GM12878 (cell line): ENCODE measurements around the gene AFMID. TPM values are rescaled to one million over a fixed set of nuclear protein-coding genes. Genes with fewer than 3 reads are reported as not detected.
A peak's percentile ranks its signal among the peaks of the same experiment; 100 is the strongest.

Experiments
- ATAC-seq: fragments of 200-7000 bp; cut with Tn5 transposase; 3 replicates; pipeline ENCODE4 v1.9.1; 2020; ENCODE audit warnings: mild to moderate bottlenecking, moderate library complexity
- BruUV-seq: library from RNA; stranded (reverse); fragments of 400-500 nt; replicated peaks from 2 replicates; lab custom pipeline; 2021; lab: Mats Ljungman, UMichigan
- CTCF ChIA-PET: fragments of 300-600 bp; sonication (Branson Sonifier 250); formaldehyde crosslinking; extraction: SDS; loops from one replicate; lab custom pipeline; 2021; ENCODE audit warnings: inconsistent platforms; lab: Yijun Ruan, JAX
- POLR2A ChIA-PET: fragments of 350-600 bp; formaldehyde crosslinking; extraction: SDS; loops from one replicate; lab custom pipeline; 2021; ENCODE audit warnings: inconsistent platforms; lab: Charles Lee
- RAD21 ChIA-PET: fragments of 300-600 bp; sonication (Branson Sonifier 250); formaldehyde crosslinking; loops from one replicate; lab custom pipeline; 2023; ENCODE audit warnings: antibody characterized with exemption; ENCODE audit not compliant: unreplicated experiment; lab: Charles Lee
- SMC1A ChIA-PET: fragments of 300-600 bp; sonication (Branson Sonifier 250); formaldehyde crosslinking; loops from one replicate; lab custom pipeline; 2023; ENCODE audit not compliant: unreplicated experiment, uncharacterized antibody; lab: Charles Lee
- DNase-seq: peaks from one replicate; pipeline ENCODE4 v3.0.0-alpha.2; 2011; ENCODE audit warnings: low read depth, low spot score
- FAIRE-seq: peaks from 3 replicates; lab custom pipeline; 2011; peaks lifted over from hg19 to GRCh38; lab: Jason Lieb, UNC
- H2AFZ ChIP-seq: 2 replicates; pipeline ENCODE4 v1.6.0; 2011; ENCODE audit warnings: low read depth, low read length, control low read depth; ENCODE audit not compliant: control insufficient read depth
- H3K27ac ChIP-seq: 2 replicates; pipeline ENCODE4 v1.5.1; 2011; ENCODE audit warnings: control low read depth; ENCODE audit not compliant: control insufficient read depth, insufficient read depth
- H3K27me3 ChIP-seq, 2 experiments: replicated peaks in 1 of 2; 2 replicates each; pipeline versions ENCODE4 v1.6.0 to v1.6.1; 2011; ENCODE audit warnings: low read length in 1 of 2; ENCODE audit not compliant: control insufficient read depth in 2 of 2, insufficient read depth in 2 of 2
- H3K36me3 ChIP-seq, 2 experiments: 2 replicates each; pipeline ENCODE4 v1.5.1; 2011; ENCODE audit warnings: low read length in 1 of 2; ENCODE audit not compliant: control insufficient read depth in 2 of 2, insufficient read depth in 2 of 2
- H3K4me1 ChIP-seq: 2 replicates; pipeline ENCODE4 v1.6.1; 2011; ENCODE audit warnings: mild to moderate bottlenecking, low read length, moderate library complexity, mixed read lengths; ENCODE audit not compliant: control insufficient read depth, insufficient read depth
- H3K4me2 ChIP-seq: 2 replicates; pipeline ENCODE4 v1.6.0; 2011; ENCODE audit warnings: control low read depth; ENCODE audit not compliant: control insufficient read depth, insufficient read depth
- H3K4me3 ChIP-seq: fragments of 200-600 bp; sonication (generic); 2 replicates; pipeline ENCODE4 v1.5.1; 2016
- H3K79me2 ChIP-seq: 2 replicates; pipeline ENCODE4 v1.6.0; 2011; ENCODE audit warnings: low read length; ENCODE audit not compliant: control insufficient read depth, insufficient read depth
- H3K9ac ChIP-seq: 2 replicates; pipeline ENCODE4 v1.8.0; 2011; ENCODE audit warnings: low read length, control low read depth, mixed read lengths; ENCODE audit not compliant: control insufficient read depth, insufficient read depth
- H3K9me3 ChIP-seq: replicated peaks from 3 replicates; pipeline ENCODE4 v1.5.1; 2011; ENCODE audit warnings: mild to moderate bottlenecking, low read length; ENCODE audit not compliant: control insufficient read depth, insufficient read depth
- H4K20me1 ChIP-seq: 2 replicates; pipeline ENCODE4 v1.6.0; 2011; ENCODE audit not compliant: control insufficient read depth, insufficient read depth
- ASH2L ChIP-seq: fragments of 300-600, 200-600 bp; sonication (generic); IDR thresholded peaks from 2 replicates; pipeline ENCODE4 v1.6.1; 2017; ENCODE audit warnings: low read depth, mild to moderate bottlenecking, borderline replicate concordance
- BACH1 ChIP-seq: fragments of 450-650 bp; IDR thresholded peaks from 2 replicates; pipeline ENCODE4 v1.6.1; 2017; ENCODE audit warnings: mild to moderate bottlenecking, borderline replicate concordance
- BHLHE40 ChIP-seq, 2 experiments: fragments of 450-650 bp in 1 of 2; IDR thresholded peaks; 2 replicates each; pipeline ENCODE4 v1.6.1; 2011 to 2017; ENCODE audit warnings: low read depth in 2 of 2, borderline replicate concordance in 1 of 2, improper control_type of control experiment in 1 of 2, low read length in 1 of 2, mild to moderate bottlenecking in 1 of 2
- EED ChIP-seq: sonication (generic); IDR thresholded peaks from 2 replicates; pipeline ENCODE4 v1.6.1; 2016; ENCODE audit warnings: antibody characterized with exemption, low read depth
- HSF1 ChIP-seq: fragments of 150-350 bp; IDR thresholded peaks from 2 replicates; pipeline ENCODE4 v1.6.1; 2014; ENCODE audit warnings: mild to moderate bottlenecking, low read depth, low read length
- IKZF2 ChIP-seq, 2 experiments: fragments of 450-650 bp; IDR thresholded peaks; 2 replicates each; pipeline ENCODE4 v1.6.1; 2017; ENCODE audit warnings: mild to moderate bottlenecking in 2 of 2, moderate library complexity in 2 of 2
- MEF2B ChIP-seq: fragments of 450-650 bp; IDR thresholded peaks from 2 replicates; pipeline ENCODE4 v1.6.1; 2018; ENCODE audit warnings: mild to moderate bottlenecking, moderate library complexity; ENCODE audit not compliant: partially characterized antibody, poor library complexity, severe bottlenecking
- NR2F1 ChIP-seq: fragments of 450-650 bp; conservative IDR thresholded peaks from 2 replicates; pipeline ENCODE4 v1.6.1; 2017; ENCODE audit warnings: mild to moderate bottlenecking
- RELB ChIP-seq: fragments of 450-650 bp; IDR thresholded peaks from 2 replicates; pipeline ENCODE4 v1.6.1; 2017; ENCODE audit warnings: low read depth, mild to moderate bottlenecking, moderate library complexity
- SKIL ChIP-seq: fragments of 450-650 bp; IDR thresholded peaks from 2 replicates; pipeline ENCODE4 v1.6.1; 2017; ENCODE audit warnings: mild to moderate bottlenecking, low read depth, inconsistent platforms; ENCODE audit not compliant: poor library complexity, severe bottlenecking
- STAT1 ChIP-seq: fragments of 450-650 bp; conservative IDR thresholded peaks from 2 replicates; pipeline ENCODE4 v1.6.1; 2014; ENCODE audit warnings: antibody characterized with exemption, mild to moderate bottlenecking
- STAT3 ChIP-seq: IDR thresholded peaks from 2 replicates; pipeline ENCODE4 v1.6.1; 2011; ENCODE audit warnings: low read depth, low read length, improper control_type of control experiment
- WGBS: methylation state at CpG from one replicate; pipeline ENCODE4 v1.1.6; 2016; ENCODE audit warnings: low lambda C conversion rate; ENCODE audit not compliant: insufficient replicate concordance, insufficient coverage; ENCODE audit errors: missing lambda C conversion rate; 5-methylcytosine and 5-hydroxymethylcytosine counted together
- in situ Hi-C: fragments of 300-500 bp; cut with MboI; formaldehyde crosslinking; loops from 9 replicates; pipeline ENCODE4 v1.14.3; 2018; ENCODE audit warnings: mixed read lengths
- intact Hi-C: fragments of 100-400 bp; cut with micrococcal nuclease; formaldehyde crosslinking; loops from one replicate; pipeline ENCODE4 v1.14.2; 2022; ENCODE audit not compliant: unreplicated experiment
- polyA plus RNA-seq, 11 experiments: library from polyadenylated mRNA; depleted of rRNA in 4 of 11; unstranded in 6 of 11; stranded (reverse) in 5 of 11; fragments of >200 nt; fragmentation: Nextera tagmentation in 4 of 11; fragmentation: Illumina TruSeq in 1 of 11; extraction: Ambion mirVana in 4 of 11; extraction: Trizol in 1 of 11; gene quantifications; 1 replicate in 1 of 11; 2 replicates in 10 of 11; pipeline versions ENCODE4 v1.2.1 to v1.2.3, GENCODE V29; 2011 to 2016; ENCODE audit warnings: inconsistent platforms in 2 of 11, missing spikeins in 2 of 11, low read depth in 1 of 11
- total RNA-seq, 4 experiments: library from RNA; depleted of rRNA in 3 of 4; stranded (reverse); fragments of >200 nt in 3 of 4; fragmentation: Illumina TruSeq in 1 of 4; extraction: Trizol in 1 of 4; gene quantifications; 2 replicates each; pipeline versions ENCODE4 v1.2.1 to v1.2.3, GENCODE V29; 2013 to 2021

Gene AFMID
- total and polyA plus RNA-seq, 10 of the 15 experiments (the other 5 are each of a cell fraction or from before 2014, with no cell fraction given) = 36.1 to 98.8 (median 51.6) TPM

- POLR2A ChIA-PET = interaction anchor here (0.6 to 5.1 kb wide), 15 partner anchors 9 to 1036 kb away, joined by 3 to 37 read pairs (median 5); partner anchors contain the start of gene TMC8
- DNase-seq = no peak
- H3K27ac ChIP-seq = no peak overlapping the region
- H3K79me2 ChIP-seq = peaks cover 4% of the 10 kb centered on the region
- SMC1A ChIA-PET = interaction anchor here (0.6 to 2.0 kb wide), 8 partner anchors 10 to 109 kb away, joined by 3 to 9 read pairs (median 3); partner anchors contain the start of gene TMC8
- no peaks in the 10 kb centered on the region for H3K9me3 ChIP-seq
- no peak overlapping the region for H2AFZ ChIP-seq
- FAIRE-seq = no peak
- in situ Hi-C loops (no loop called here), intact Hi-C loops (no loop called here)
- H3K9ac ChIP-seq = no peak overlapping the region
- no peak overlapping the region for H3K4me2 ChIP-seq
- BruUV-seq = no TSS peak
- no peak overlapping the region for H3K4me3 ChIP-seq
- H3K36me3 ChIP-seq = peaks cover 0 to 5% of the 10 kb centered on the region in 2 experiments; a peak in 3 of 4 replicates
- ATAC-seq = no peak
- CTCF ChIA-PET = interaction anchor here (0.7 to 5.0 kb wide), 7 partner anchors 8 to 110 kb away, joined by 3 to 51 read pairs (median 3); no protein-coding TSS in a partner anchor
- no peaks in the 10 kb centered on the region for H3K27me3 ChIP-seq
- RAD21 ChIA-PET = interaction anchor here (0.7 to 1.9 kb wide), 11 partner anchors 12 to 73 kb away, joined by 3 to 13 read pairs (median 5); partner anchors contain the start of genes TMC6 and TMC8
- H3K4me1 ChIP-seq = peaks cover 69% of the 10 kb centered on the region
- H4K20me1 ChIP-seq = no peaks in the 10 kb centered on the region
- 74% methylated on average over 16 of the region's 16 CpGs for WGBS
- no peak for TF ChIP-seq EED
- TF ChIP-seq RELB = peak; percentile 15; the same call in 1 of the 2 replicates
- TF ChIP-seq STAT1 = no peak
- peak; percentile 35; the same call in 1 of the 2 replicates for TF ChIP-seq NR2F1
- no peak for TF ChIP-seq STAT3
- no peak for TF ChIP-seq SKIL
- no peak for TF ChIP-seq HSF1
- 0 out of 4 replicates have a peak, but pooled peaks of 1 of the 2 experiments have one; percentile 31 for TF ChIP-seq BHLHE40 (IDR thresholded peaks at IDR 0.05; ENCODE audit: borderline replicate concordance in 1 of 2, low read depth in 2 of 2, low read length in 1 of 2)
- peak in 1 of 2 experiments; percentile 32; a peak in 2 of 4 replicates for TF ChIP-seq IKZF2 (IDR thresholded peaks at IDR 0.05)
- no peak for TF ChIP-seq ASH2L
- no peak for TF ChIP-seq BACH1
- TF ChIP-seq MEF2B = peak; percentile 17
Observed at GRCh38 chr17:78142119-78142861, 44.9 kb upstream of the AFMID start.
